ENCODE data around the gene STEAP1B. TPM values are rescaled to one million over a fixed set of nuclear protein-coding genes. Genes with fewer than 3 reads are reported as not detected.

Gene STEAP1B
- total and polyA plus RNA-seq, 2 donors (not counting 3 experiments of a cell fraction or from before 2014, with no cell fraction given): 32.2 to 46.1 TPM

GRCh38 chr7:22377703-22378102 lies 122.3 kb downstream of the STEAP1B start:
- Histone ChIP-seq H3K4me3 (replicated peaks in 1 of 3; ENCODE audit: insufficient read depth in 1 of 3, low read depth in 1 of 3, low read length in 3 of 3) (no peak overlapping the region), H2AFZ (ENCODE audit: low read depth, low read length) (no peak overlapping the region), H3K36me3 (ENCODE audit: control insufficient read depth in 2 of 2, extremely low read depth in 1 of 2, insufficient read depth in 2 of 2, low read length in 2 of 2) (no peaks in the 10 kb centered on the region), H3K27ac (ENCODE audit: insufficient read depth, low read depth, low read length) (no peak overlapping the region), H3K4me1 (ENCODE audit: control insufficient read depth, extremely low read depth, insufficient read depth, low read length) (no peaks in the 10 kb centered on the region), H3K9me3 (replicated peaks; ENCODE audit: control insufficient read depth, insufficient read depth, low read length) (no peaks in the 10 kb centered on the region), H3K79me2 (ENCODE audit: control insufficient read depth, insufficient read depth, low read length) (no peaks in the 10 kb centered on the region), H3K4me2 (ENCODE audit: insufficient read depth, low read length) (no peak overlapping the region), H3K9me1 (replicated peaks; ENCODE audit: control insufficient read depth, extremely low read depth, insufficient read depth, low read length) (no peaks in the 10 kb centered on the region), H3K9ac (replicated peaks; ENCODE audit: extremely low read depth, insufficient read depth, low read length) (no peak overlapping the region), H4K20me1 (replicated peaks; ENCODE audit: control insufficient read depth, extremely low read depth, insufficient read depth, low read length) (no peaks in the 10 kb centered on the region), H3K27me3 (ENCODE audit: control insufficient read depth in 2 of 2, insufficient read depth in 2 of 2, low read length in 2 of 2) (no peaks in the 10 kb centered on the region)
- no TSS peak for BruUV-seq (replicated peaks)
- dilution Hi-C loops (cut with MboI; ENCODE audit: extremely low pct_ligation_motif_present, low sequenced_read_pairs) (no loop called here), intact Hi-C loops (cut with micrococcal nuclease) (no loop called here)
- TF ChIP-seq EZH2 (IDR thresholded peaks at IDR 0.05; ENCODE audit: borderline replicate concordance, low read depth, low read length, severe bottlenecking) (no peak), POLR2A (IDR thresholded peaks at IDR 0.05; ENCODE audit: low read depth, low read length) (no peak), JUN (IDR thresholded peaks at IDR 0.05; ENCODE audit: borderline replicate concordance, insufficient read depth, insufficient read length, low read depth) (no peak), POLR2AphosphoS5 (IDR thresholded peaks at IDR 0.05; ENCODE audit: insufficient read depth, low read depth, low read length) (no peak), FOS (IDR thresholded peaks at IDR 0.05; ENCODE audit: borderline replicate concordance, insufficient read depth, low read length) (no peak), GATA2 (IDR thresholded peaks at IDR 0.05; ENCODE audit: insufficient read depth, insufficient read length, low read depth, low read length) (no peak), CTCF (IDR thresholded peaks at IDR 0.05; ENCODE audit: extremely low read depth in 1 of 2, insufficient read depth in 1 of 2, low read depth in 1 of 2, low read length in 2 of 2) (no peak), MYC (IDR thresholded peaks at IDR 0.05; ENCODE audit: low read depth, low read length) (no peak)
- TF ChIP-seq, protein P1, sequence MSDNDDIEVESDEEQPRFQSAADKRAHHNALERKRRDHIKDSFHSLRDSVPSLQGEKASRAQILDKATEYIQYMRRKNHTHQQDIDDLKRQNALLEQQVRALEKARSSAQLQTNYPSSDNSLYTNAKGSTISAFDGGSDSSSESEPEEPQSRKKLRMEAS (IDR thresholded peaks at IDR 0.05; ENCODE audit: insufficient read depth, insufficient read length): no peak
- CTCF ChIA-PET: no interaction called here
- POLR2A ChIA-PET: no interaction called here
- FAIRE-seq (no peak), DNase-seq (ENCODE audit: low read depth, low spot score) (no peak)
